ENCODE measurements around the gene TMSB10. TPM values are rescaled to one million over a fixed set of nuclear protein-coding genes. Genes with fewer than 3 reads are reported as not detected.

Gene TMSB10
- 1,000 to 10,000 TPM; 1,865 to 2,172 TPM for total RNA-seq

GRCh38 chr2:84905181-84906107 lies at the start of gene TMSB10:
TMSB10 (plus strand) TSS chr2:84905656.
- no peaks in the 10 kb centered on the region for H3K9me3 ChIP-seq

GRCh38 chr2:84855731-84856130 lies 49.7 kb upstream of the TMSB10 start:
- no peak overlapping the region for H3K4me3 ChIP-seq
- ATAC-seq (ENCODE audit: insufficient number of reproducible peaks, low FRiP score, low read depth), result no peak
- no peaks in the 10 kb centered on the region for H3K9me3 ChIP-seq
- H3K27ac ChIP-seq, result no peak overlapping the region
- H3K27me3 ChIP-seq (replicated peaks; ENCODE audit: insufficient read depth), result no peaks in the 10 kb centered on the region
- H3K36me3 ChIP-seq, result no peaks in the 10 kb centered on the region
- no peaks in the 10 kb centered on the region for H3K4me1 ChIP-seq (ENCODE audit: control insufficient read depth in 1 of 2, low read depth in 2 of 2)
- no peak for TF ChIP-seq CTCF (IDR thresholded peaks at IDR 0.05)
- DNase-seq (ENCODE audit: low spot score), result no peak

More at GRCh38 chr2:84905181-84906107, at the start of gene TMSB10:
- H3K27me3 ChIP-seq (replicated peaks; ENCODE audit: insufficient read depth), result no peaks in the 10 kb centered on the region
- H3K4me3 ChIP-seq, result peak within 1 kb of the TSS; percentile 97
- no peaks in the 10 kb centered on the region for H3K36me3 ChIP-seq
- H3K4me1 ChIP-seq (ENCODE audit: control insufficient read depth in 1 of 2, low read depth in 2 of 2), result peaks cover 0 to 19% of the 10 kb centered on the region in 2 donors
- DNase-seq (ENCODE audit: low spot score), result no peak
- peak within 1 kb of the TSS; percentile 83 to 93 for H3K27ac ChIP-seq
- peak; percentile 62 for ATAC-seq (ENCODE audit: insufficient number of reproducible peaks, low FRiP score, low read depth)
- TF ChIP-seq CTCF (IDR thresholded peaks at IDR 0.05), result no peak

- Histone ChIP-seq H3K4me3 (no peak overlapping the region), H3K4me1 (ENCODE audit: control insufficient read depth in 1 of 2, low read depth in 2 of 2) (no peaks in the 10 kb centered on the region), H3K9me3 (no peaks in the 10 kb centered on the region), H3K27me3 (replicated peaks; ENCODE audit: insufficient read depth) (no peaks in the 10 kb centered on the region), H3K27ac (no peak overlapping the region), H3K36me3 (no peaks in the 10 kb centered on the region)
- TF ChIP-seq CTCF (IDR thresholded peaks at IDR 0.05), result no peak
- ATAC-seq (ENCODE audit: insufficient number of reproducible peaks, low FRiP score, low read depth) (no peak), DNase-seq (ENCODE audit: low spot score) (no peak)
These were observed 48.7 kb upstream of the TMSB10 start for GRCh38 chr2:84856787-84857186.

- no peaks in the 10 kb centered on the region for H3K9me3 ChIP-seq
- H3K36me3 ChIP-seq, result no peaks in the 10 kb centered on the region
- H3K4me3 ChIP-seq, result no peak overlapping the region
- TF ChIP-seq CTCF (IDR thresholded peaks at IDR 0.05), result no peak
- H3K4me1 ChIP-seq (ENCODE audit: control insufficient read depth in 1 of 2, low read depth in 2 of 2), result no peaks in the 10 kb centered on the region
- DNase-seq (ENCODE audit: low spot score), result no peak
- H3K27ac ChIP-seq, result no peak overlapping the region
- no peaks in the 10 kb centered on the region for H3K27me3 ChIP-seq (replicated peaks; ENCODE audit: insufficient read depth)
- no peak for ATAC-seq (ENCODE audit: insufficient number of reproducible peaks, low FRiP score, low read depth)
These were observed 47.9 kb upstream of the TMSB10 start for GRCh38 chr2:84857566-84857965.

GRCh38 chr2:84858123-84858522 lies 47.3 kb upstream of the TMSB10 start:
- Histone ChIP-seq H3K9me3 (no peaks in the 10 kb centered on the region), H3K36me3 (no peaks in the 10 kb centered on the region), H3K4me3 (no peak overlapping the region), H3K4me1 (ENCODE audit: control insufficient read depth in 1 of 2, low read depth in 2 of 2) (no peaks in the 10 kb centered on the region), H3K27me3 (replicated peaks; ENCODE audit: insufficient read depth) (no peaks in the 10 kb centered on the region), H3K27ac (no peak overlapping the region)
- DNase-seq (ENCODE audit: low spot score) (no peak), ATAC-seq (ENCODE audit: insufficient number of reproducible peaks, low FRiP score, low read depth) (no peak)
- TF ChIP-seq CTCF (IDR thresholded peaks at IDR 0.05), result no peak
